A549 (cell line): Measurements from ENCODE around the gene ODAD4.

Experiments
- CEBPB ChIP-seq, 2 experiments: fragments of >200 bp in 1 of 2; sonication (Bioruptor Twin) in 1 of 2; formaldehyde crosslinking in 1 of 2; IDR thresholded peaks; 2 replicates each; pipeline ENCODE4 v1.6.1; 2012 to 2016
- EHMT2 ChIP-seq: fragments of 200-600 bp; sonication (generic); IDR thresholded peaks from 2 replicates; pipeline ENCODE4 v1.6.1; 2016; ENCODE audit warnings: antibody characterized with exemption, low read depth, mild to moderate bottlenecking, moderate library complexity
- ESRRA ChIP-seq: fragments of 150-350 bp; IDR thresholded peaks from 2 replicates; pipeline ENCODE4 v1.6.1; 2014; ENCODE audit warnings: mild to moderate bottlenecking, low read length, borderline replicate concordance
- NR3C1 ChIP-seq: fragments of >200 bp; sonication (Bioruptor Twin); formaldehyde crosslinking; IDR thresholded peaks from 3 replicates; pipeline ENCODE4 v1.6.1; 2017
- RFX5 ChIP-seq: fragments of 450-650 bp; IDR thresholded peaks from 2 replicates; pipeline ENCODE4 v1.7.1; 2014; ENCODE audit warnings: antibody characterized with exemption, mild to moderate bottlenecking, moderate library complexity
- SMC3 ChIP-seq: fragments of >200 bp; sonication (Bioruptor Twin); formaldehyde crosslinking; IDR thresholded peaks from 3 replicates; pipeline ENCODE4 v1.6.1; 2018; ENCODE audit warnings: inconsistent platforms
- ZFP36 ChIP-seq: fragments of 450-650 bp; IDR thresholded peaks from 2 replicates; pipeline ENCODE4 v1.6.1; 2014; ENCODE audit warnings: borderline replicate concordance; ENCODE audit not compliant: partially characterized antibody
- TF ChIP-seq, protein P1 (sequence below): fragments of >200 bp; sonication (Bioruptor Twin); formaldehyde crosslinking; IDR thresholded peaks from 3 replicates; pipeline ENCODE4 v1.5.1; 2016
- TF ChIP-seq, protein P2 (sequence below): IDR thresholded peaks from 2 replicates; pipeline ENCODE4 v1.6.1; 2012
- TF ChIP-seq, protein P3 (sequence below): fragments of 250-450 bp; sonication (Bioruptor Pico); IDR thresholded peaks from 2 replicates; pipeline ENCODE4 v1.5.0; 2021; ENCODE audit warnings: mild to moderate bottlenecking, moderate library complexity, borderline replicate concordance
- TF ChIP-seq, protein P4 (sequence below): fragments of 450-650 bp; IDR thresholded peaks from 2 replicates; pipeline ENCODE4 v1.6.1; 2014; ENCODE audit warnings: antibody characterized with exemption
- TF ChIP-seq, protein P5 (sequence below): fragments of 200-600 bp; sonication (generic); IDR thresholded peaks from 2 replicates; pipeline ENCODE4 v1.6.1; 2016; ENCODE audit warnings: antibody characterized with exemption, mild to moderate bottlenecking, moderate library complexity

DNA sequence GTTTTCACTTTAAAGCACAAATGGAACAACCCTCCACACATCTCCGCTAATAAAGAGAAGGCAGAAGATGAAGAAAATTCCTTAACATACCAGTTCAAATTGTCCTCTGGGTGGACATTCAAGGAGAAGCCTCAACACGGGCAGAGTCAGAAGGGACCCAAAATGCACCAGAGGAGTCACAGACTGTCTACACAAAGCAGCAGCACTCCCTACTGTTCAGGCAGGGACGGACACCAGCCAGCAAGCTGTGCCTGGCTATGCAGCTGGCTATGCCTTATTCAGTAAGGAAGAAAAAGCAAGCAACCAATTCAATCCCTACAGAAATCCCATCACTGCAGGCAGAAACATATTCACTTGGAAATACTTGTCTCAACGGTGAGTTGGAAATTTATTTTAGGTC, 78.8 kb downstream of the ODAD4 start:
- TF ChIP-seq, protein P1, sequence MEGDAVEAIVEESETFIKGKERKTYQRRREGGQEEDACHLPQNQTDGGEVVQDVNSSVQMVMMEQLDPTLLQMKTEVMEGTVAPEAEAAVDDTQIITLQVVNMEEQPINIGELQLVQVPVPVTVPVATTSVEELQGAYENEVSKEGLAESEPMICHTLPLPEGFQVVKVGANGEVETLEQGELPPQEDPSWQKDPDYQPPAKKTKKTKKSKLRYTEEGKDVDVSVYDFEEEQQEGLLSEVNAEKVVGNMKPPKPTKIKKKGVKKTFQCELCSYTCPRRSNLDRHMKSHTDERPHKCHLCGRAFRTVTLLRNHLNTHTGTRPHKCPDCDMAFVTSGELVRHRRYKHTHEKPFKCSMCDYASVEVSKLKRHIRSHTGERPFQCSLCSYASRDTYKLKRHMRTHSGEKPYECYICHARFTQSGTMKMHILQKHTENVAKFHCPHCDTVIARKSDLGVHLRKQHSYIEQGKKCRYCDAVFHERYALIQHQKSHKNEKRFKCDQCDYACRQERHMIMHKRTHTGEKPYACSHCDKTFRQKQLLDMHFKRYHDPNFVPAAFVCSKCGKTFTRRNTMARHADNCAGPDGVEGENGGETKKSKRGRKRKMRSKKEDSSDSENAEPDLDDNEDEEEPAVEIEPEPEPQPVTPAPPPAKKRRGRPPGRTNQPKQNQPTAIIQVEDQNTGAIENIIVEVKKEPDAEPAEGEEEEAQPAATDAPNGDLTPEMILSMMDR = peak; percentile 11; the same call in 1 of the 3 replicates
- no peak for TF ChIP-seq CEBPB (IDR thresholded peaks at IDR 0.05)
- TF ChIP-seq SMC3 = no peak
- TF ChIP-seq, protein P2, sequence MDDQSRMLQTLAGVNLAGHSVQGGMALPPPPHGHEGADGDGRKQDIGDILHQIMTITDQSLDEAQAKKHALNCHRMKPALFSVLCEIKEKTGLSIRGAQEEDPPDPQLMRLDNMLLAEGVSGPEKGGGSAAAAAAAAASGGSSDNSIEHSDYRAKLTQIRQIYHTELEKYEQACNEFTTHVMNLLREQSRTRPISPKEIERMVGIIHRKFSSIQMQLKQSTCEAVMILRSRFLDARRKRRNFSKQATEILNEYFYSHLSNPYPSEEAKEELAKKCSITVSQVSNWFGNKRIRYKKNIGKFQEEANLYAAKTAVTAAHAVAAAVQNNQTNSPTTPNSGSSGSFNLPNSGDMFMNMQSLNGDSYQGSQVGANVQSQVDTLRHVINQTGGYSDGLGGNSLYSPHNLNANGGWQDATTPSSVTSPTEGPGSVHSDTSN = no peak
- TF ChIP-seq, protein P3, sequence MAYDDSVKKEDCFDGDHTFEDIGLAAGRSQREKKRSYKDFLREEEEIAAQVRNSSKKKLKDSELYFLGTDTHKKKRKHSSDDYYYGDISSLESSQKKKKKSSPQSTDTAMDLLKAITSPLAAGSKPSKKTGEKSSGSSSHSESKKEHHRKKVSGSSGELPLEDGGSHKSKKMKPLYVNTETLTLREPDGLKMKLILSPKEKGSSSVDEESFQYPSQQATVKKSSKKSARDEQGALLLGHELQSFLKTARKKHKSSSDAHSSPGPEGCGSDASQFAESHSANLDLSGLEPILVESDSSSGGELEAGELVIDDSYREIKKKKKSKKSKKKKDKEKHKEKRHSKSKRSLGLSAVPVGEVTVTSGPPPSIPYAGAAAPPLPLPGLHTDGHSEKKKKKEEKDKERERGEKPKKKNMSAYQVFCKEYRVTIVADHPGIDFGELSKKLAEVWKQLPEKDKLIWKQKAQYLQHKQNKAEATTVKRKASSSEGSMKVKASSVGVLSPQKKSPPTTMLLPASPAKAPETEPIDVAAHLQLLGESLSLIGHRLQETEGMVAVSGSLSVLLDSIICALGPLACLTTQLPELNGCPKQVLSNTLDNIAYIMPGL (CRISPR knock-in tag) = no peak
- no peak for TF ChIP-seq NR3C1
- TF ChIP-seq, protein P4, sequence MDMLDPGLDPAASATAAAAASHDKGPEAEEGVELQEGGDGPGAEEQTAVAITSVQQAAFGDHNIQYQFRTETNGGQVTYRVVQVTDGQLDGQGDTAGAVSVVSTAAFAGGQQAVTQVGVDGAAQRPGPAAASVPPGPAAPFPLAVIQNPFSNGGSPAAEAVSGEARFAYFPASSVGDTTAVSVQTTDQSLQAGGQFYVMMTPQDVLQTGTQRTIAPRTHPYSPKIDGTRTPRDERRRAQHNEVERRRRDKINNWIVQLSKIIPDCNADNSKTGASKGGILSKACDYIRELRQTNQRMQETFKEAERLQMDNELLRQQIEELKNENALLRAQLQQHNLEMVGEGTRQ = no peak
- TF ChIP-seq EHMT2 = no peak
- TF ChIP-seq, protein P5, sequence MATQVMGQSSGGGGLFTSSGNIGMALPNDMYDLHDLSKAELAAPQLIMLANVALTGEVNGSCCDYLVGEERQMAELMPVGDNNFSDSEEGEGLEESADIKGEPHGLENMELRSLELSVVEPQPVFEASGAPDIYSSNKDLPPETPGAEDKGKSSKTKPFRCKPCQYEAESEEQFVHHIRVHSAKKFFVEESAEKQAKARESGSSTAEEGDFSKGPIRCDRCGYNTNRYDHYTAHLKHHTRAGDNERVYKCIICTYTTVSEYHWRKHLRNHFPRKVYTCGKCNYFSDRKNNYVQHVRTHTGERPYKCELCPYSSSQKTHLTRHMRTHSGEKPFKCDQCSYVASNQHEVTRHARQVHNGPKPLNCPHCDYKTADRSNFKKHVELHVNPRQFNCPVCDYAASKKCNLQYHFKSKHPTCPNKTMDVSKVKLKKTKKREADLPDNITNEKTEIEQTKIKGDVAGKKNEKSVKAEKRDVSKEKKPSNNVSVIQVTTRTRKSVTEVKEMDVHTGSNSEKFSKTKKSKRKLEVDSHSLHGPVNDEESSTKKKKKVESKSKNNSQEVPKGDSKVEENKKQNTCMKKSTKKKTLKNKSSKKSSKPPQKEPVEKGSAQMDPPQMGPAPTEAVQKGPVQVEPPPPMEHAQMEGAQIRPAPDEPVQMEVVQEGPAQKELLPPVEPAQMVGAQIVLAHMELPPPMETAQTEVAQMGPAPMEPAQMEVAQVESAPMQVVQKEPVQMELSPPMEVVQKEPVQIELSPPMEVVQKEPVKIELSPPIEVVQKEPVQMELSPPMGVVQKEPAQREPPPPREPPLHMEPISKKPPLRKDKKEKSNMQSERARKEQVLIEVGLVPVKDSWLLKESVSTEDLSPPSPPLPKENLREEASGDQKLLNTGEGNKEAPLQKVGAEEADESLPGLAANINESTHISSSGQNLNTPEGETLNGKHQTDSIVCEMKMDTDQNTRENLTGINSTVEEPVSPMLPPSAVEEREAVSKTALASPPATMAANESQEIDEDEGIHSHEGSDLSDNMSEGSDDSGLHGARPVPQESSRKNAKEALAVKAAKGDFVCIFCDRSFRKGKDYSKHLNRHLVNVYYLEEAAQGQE = no peak
- no peak for TF ChIP-seq ZFP36
- no peak for TF ChIP-seq ESRRA
- TF ChIP-seq RFX5 = no peak
